Uterus (tissue), 2 donors: ENCODE measurements around the gene MYOZ3.

Experiments used
- CTCF ChIP-seq, 4 experiments: fragments of 200-600 bp in 2 of 4; fragments of 450-650 bp in 2 of 4; sonication (generic) in 2 of 4; IDR thresholded peaks; one replicate each; pipeline ENCODE4 v1.5.1; 2016 to 2019; ENCODE audit warnings: antibody characterized with exemption in 4 of 4, mild to moderate bottlenecking in 2 of 4, moderate library complexity in 1 of 4
- POLR2A ChIP-seq, 2 donors: fragments of 450-650 bp; IDR thresholded peaks; one replicate each; pipeline ENCODE4 v1.6.1; 2016; ENCODE audit warnings: antibody characterized with exemption in 2 of 2, mild to moderate bottlenecking in 1 of 2, moderate library complexity in 1 of 2

GRCh38 chr5:150710165-150710564, 49.1 kb downstream of the MYOZ3 start:
- TF ChIP-seq CTCF (IDR thresholded peaks at IDR 0.05): no peak
- TF ChIP-seq POLR2A (IDR thresholded peaks at IDR 0.05): no peak
